Gastrocnemius medialis (tissue), 4 donors: Measurements from ENCODE around the gene TMEM255B.

Source experiments
- CTCF ChIP-seq, 5 experiments: fragments of 450-650 bp in 3 of 5; fragments of 200-600 bp in 2 of 5; sonication (generic) in 2 of 5; IDR thresholded peaks in 4 of 5; conservative IDR thresholded peaks in 1 of 5; 1 replicate in 4 of 5; 2 replicates in 1 of 5; pipeline ENCODE4 v1.5.1; 2016 to 2019; ENCODE audit warnings: antibody characterized with exemption in 5 of 5, mild to moderate bottlenecking in 3 of 5, moderate library complexity in 3 of 5
- POLR2A ChIP-seq, 2 donors: fragments of 450-650 bp; IDR thresholded peaks; one replicate each; pipeline ENCODE4 v1.6.1; 2017; ENCODE audit warnings: antibody characterized with exemption in 2 of 2, mild to moderate bottlenecking in 2 of 2, moderate library complexity in 2 of 2

GRCh38 chr13:113766035-113766800 is 7.2 kb downstream of the TMEM255B start:
- TF ChIP-seq POLR2A (IDR thresholded peaks at IDR 0.05): no peak
- no peak for TF ChIP-seq CTCF (IDR thresholded peaks at IDR 0.05 in 4 of 5, conservative IDR thresholded peaks at IDR 0.05 in 1 of 5)
